H1 (cell line): Measurements from ENCODE around the gene PGAM5. TPM values are rescaled to one million over a fixed set of nuclear protein-coding genes. Genes with fewer than 3 reads are reported as not detected.

Experiments
- CTCF ChIA-PET: fragments of 300-600 bp; sonication (Branson Sonifier 250); formaldehyde crosslinking; loops from one replicate; lab custom pipeline; 2021; ENCODE audit not compliant: partially characterized antibody; lab: Charles Lee
- POLR2A ChIA-PET: fragments of 300-600 bp; sonication (Branson Sonifier 250); formaldehyde crosslinking; loops from one replicate; lab custom pipeline; 2021; ENCODE audit warnings: inconsistent platforms; ENCODE audit not compliant: partially characterized antibody; lab: Charles Lee
- DNase-seq, 2 experiments: peaks; one replicate each; pipeline versions ENCODE4 v3.0.0 to v3.0.0-alpha.2; 2010 to 2022; ENCODE audit warnings: low spot score in 2 of 2, low read depth in 1 of 2, mixed read lengths in 1 of 2
- FAIRE-seq: peaks from 2 replicates; lab custom pipeline; 2011; peaks lifted over from hg19 to GRCh38; lab: Jason Lieb, UNC
- H2AFZ ChIP-seq: 2 replicates; pipeline ENCODE4 v1.8.1; 2012; ENCODE audit warnings: low read length, inconsistent platforms
- H2AK5ac ChIP-seq: 2 replicates; pipeline ENCODE4 v1.6.1; 2013; ENCODE audit warnings: low read depth, low read length
- H2BK120ac ChIP-seq: replicated peaks from 2 replicates; pipeline ENCODE3; 2013; ENCODE audit warnings: low read depth, low read length, inconsistent platforms
- H2BK12ac ChIP-seq: 2 replicates; pipeline ENCODE4 v1.6.1; 2013; ENCODE audit warnings: low read depth, low read length
- H2BK15ac ChIP-seq: 2 replicates; pipeline ENCODE4 v1.6.1; 2013; ENCODE audit warnings: low read length
- H2BK20ac ChIP-seq: 2 replicates; pipeline ENCODE4 v1.6.1; 2013; ENCODE audit warnings: low read length
- H2BK5ac ChIP-seq: 2 replicates; pipeline ENCODE4 v1.6.1; 2013; ENCODE audit warnings: low read depth, low read length
- H3K14ac ChIP-seq: 2 replicates; pipeline ENCODE4 v1.6.1; 2013; ENCODE audit warnings: inconsistent platforms; ENCODE audit not compliant: insufficient read length
- H3K18ac ChIP-seq: 2 replicates; pipeline ENCODE4 v1.6.1; 2013; ENCODE audit warnings: low read length; ENCODE audit errors: extremely low read depth
- H3K23ac ChIP-seq: 2 replicates; pipeline ENCODE4 v1.6.1; 2013; ENCODE audit warnings: inconsistent platforms; ENCODE audit not compliant: insufficient read length
- H3K23me2 ChIP-seq: 2 replicates; pipeline ENCODE4 v1.6.1; 2013; ENCODE audit warnings: low read depth, low read length
- H3K27ac ChIP-seq: 2 replicates; pipeline ENCODE4 v1.6.1; 2011; ENCODE audit warnings: low read depth, low read length, inconsistent platforms
- H3K27me3 ChIP-seq, 4 experiments: replicated peaks in 1 of 4; 1 replicate in 1 of 4; 2 replicates in 3 of 4; pipeline versions ENCODE4 v1.6.1 to v1.8.1; 2011 to 2013; ENCODE audit warnings: low read length in 3 of 4, mild to moderate bottlenecking in 3 of 4, inconsistent platforms in 2 of 4, mixed read lengths in 2 of 4, moderate library complexity in 1 of 4; ENCODE audit not compliant: control insufficient read depth in 3 of 4, insufficient read depth in 3 of 4; ENCODE audit errors: extremely low read depth in 1 of 4
- H3K36me3 ChIP-seq, 4 experiments: 2 replicates each; pipeline versions ENCODE4 v1.6.1 to v1.8.1; 2011 to 2013; ENCODE audit warnings: mild to moderate bottlenecking in 4 of 4, low read length in 3 of 4, moderate library complexity in 2 of 4, control low read depth in 1 of 4, inconsistent platforms in 1 of 4; ENCODE audit not compliant: insufficient read depth in 4 of 4, control insufficient read depth in 2 of 4
- H3K4ac ChIP-seq: replicated peaks from 2 replicates; pipeline ENCODE3; 2013; ENCODE audit warnings: low read length, low read depth, mixed read lengths, inconsistent platforms; ENCODE audit not compliant: insufficient read length
- H3K4me1 ChIP-seq, 4 experiments: replicated peaks in 1 of 4; 1 replicate in 1 of 4; 2 replicates in 3 of 4; pipeline versions ENCODE4 v1.6.1 to v1.8.1; 2011 to 2013; ENCODE audit warnings: low read length in 3 of 4, inconsistent platforms in 2 of 4, mixed read lengths in 1 of 4; ENCODE audit not compliant: insufficient read depth in 4 of 4, control insufficient read depth in 3 of 4
- H3K4me2 ChIP-seq, 2 experiments: 2 replicates each; pipeline versions ENCODE4 v1.6.1 to v1.8.1; 2011 to 2013; ENCODE audit warnings: low read depth in 2 of 2, low read length in 2 of 2, control low read depth in 1 of 2, inconsistent platforms in 1 of 2, mild to moderate bottlenecking in 1 of 2; ENCODE audit not compliant: insufficient read depth in 1 of 2
- H3K4me3 ChIP-seq, 4 experiments: fragments of 200-600, 300-600 bp in 1 of 4; sonication (generic), shearing (Covaris generic), sonication (Bioruptor Twin) in 1 of 4; 2 replicates each; pipeline versions ENCODE4 v1.5.1 to v1.8.1; 2011 to 2016; ENCODE audit warnings: low read length in 4 of 4, low read depth in 3 of 4, control low read depth in 2 of 4, inconsistent platforms in 2 of 4, mild to moderate bottlenecking in 2 of 4, mixed read lengths in 1 of 4, moderate library complexity in 1 of 4; ENCODE audit not compliant: insufficient read depth in 2 of 4; ENCODE audit errors: extremely low read depth in 1 of 4
- H3K56ac ChIP-seq: replicated peaks from 2 replicates; pipeline ENCODE3; 2013; ENCODE audit warnings: low read depth, mild to moderate bottlenecking, mixed read lengths, low read length, inconsistent platforms; ENCODE audit not compliant: insufficient read length
- H3K79me1 ChIP-seq: 2 replicates; pipeline ENCODE4 v1.6.1; 2013; ENCODE audit warnings: low read depth, low read length, control low read depth
- H3K79me2 ChIP-seq, 2 experiments: 2 replicates each; pipeline versions ENCODE4 v1.6.1 to v1.8.1; 2012 to 2013; ENCODE audit warnings: low read length in 2 of 2, mild to moderate bottlenecking in 2 of 2, inconsistent platforms in 1 of 2; ENCODE audit not compliant: insufficient read depth in 2 of 2, control insufficient read depth in 1 of 2
- H3K9ac ChIP-seq, 4 experiments: replicated peaks in 1 of 4; 1 replicate in 1 of 4; 2 replicates in 3 of 4; pipeline versions ENCODE4 v1.6.1 to v1.8.1; 2011 to 2013; ENCODE audit warnings: low read depth in 3 of 4, low read length in 3 of 4, control low read depth in 2 of 4, mild to moderate bottlenecking in 2 of 4, moderate library complexity in 2 of 4, inconsistent platforms in 1 of 4; ENCODE audit errors: extremely low read depth in 1 of 4
- H3K9me3 ChIP-seq, 2 experiments: 2 replicates each; pipeline versions ENCODE4 v1.6.1 to v1.8.1; 2012 to 2013; ENCODE audit warnings: mild to moderate bottlenecking in 2 of 2, moderate library complexity in 2 of 2, control low read depth in 1 of 2, inconsistent platforms in 1 of 2, low read depth in 1 of 2, low read length in 1 of 2, mixed read lengths in 1 of 2; ENCODE audit not compliant: insufficient read depth in 2 of 2
- H4K20me1 ChIP-seq, 2 experiments: replicated peaks in 1 of 2; 2 replicates each; pipeline versions ENCODE3 to v1.8.1; 2011 to 2013; ENCODE audit warnings: inconsistent platforms in 2 of 2, low read length in 2 of 2, mild to moderate bottlenecking in 1 of 2; ENCODE audit not compliant: insufficient read depth in 2 of 2, control insufficient read depth in 1 of 2
- H4K5ac ChIP-seq: 2 replicates; pipeline ENCODE4 v1.6.1; 2013; ENCODE audit warnings: low read length, low read depth, mixed read lengths, inconsistent platforms; ENCODE audit not compliant: insufficient read length
- H4K8ac ChIP-seq: 2 replicates; pipeline ENCODE4 v1.8.0; 2013; ENCODE audit warnings: mild to moderate bottlenecking, moderate library complexity, low read length, inconsistent platforms; ENCODE audit not compliant: insufficient read depth; ENCODE audit errors: extremely low read depth
- H4K91ac ChIP-seq: replicated peaks from 2 replicates; pipeline ENCODE3; 2013; ENCODE audit warnings: low read length, mixed read lengths, inconsistent platforms; ENCODE audit not compliant: insufficient read length
- CHD2 ChIP-seq: IDR thresholded peaks from 2 replicates; pipeline ENCODE4 v1.6.1; 2012; ENCODE audit warnings: low read length, improper control_type of control experiment
- EGR1 ChIP-seq: IDR thresholded peaks from 2 replicates; pipeline ENCODE4 v1.6.1; 2011; ENCODE audit warnings: low read depth, low read length, borderline replicate concordance
- POLR2AphosphoS5 ChIP-seq: IDR thresholded peaks from 2 replicates; pipeline ENCODE4 v1.6.1; 2011; ENCODE audit warnings: low read depth, low read length
- WGBS, 2 experiments: shearing (Covaris generic) in 1 of 2; methylation state at CpG; one replicate each; pipeline versions ENCODE4 v1.1.6 to v1.1.7; 2013 to 2015; ENCODE audit warnings: low lambda C conversion rate in 2 of 2, mixed read lengths in 2 of 2, inconsistent platforms in 1 of 2, low coverage in 1 of 2, missing lambda C conversion rate in 1 of 2; ENCODE audit not compliant: insufficient replicate concordance in 2 of 2, insufficient coverage in 1 of 2, insufficient read length in 1 of 2; ENCODE audit errors: extremely low coverage in 1 of 2, missing lambda C conversion rate in 1 of 2; 5-methylcytosine and 5-hydroxymethylcytosine counted together
- polyA plus RNA-seq, 7 experiments: library from polyadenylated mRNA; depleted of rRNA in 3 of 7; stranded (reverse) in 5 of 7; unstranded in 2 of 7; fragments of >200 nt in 5 of 7; fragments of 200-250 nt in 2 of 7; gene quantifications; 1 replicate in 5 of 7; 2 replicates in 1 of 7; 4 replicates in 1 of 7; pipeline versions ENCODE4 v1.2.1 to v1.2.3, GENCODE V29; 2011 to 2013; ENCODE audit warnings: missing spikeins in 2 of 7, mixed read lengths in 2 of 7
- total RNA-seq: library from RNA; stranded (reverse); fragmentation: NEBNext Ultra II Directional; extraction: Animal tissue kit (Norgen Biotek cat#: 25700); gene quantifications from 2 replicates; pipeline ENCODE4 v1.2.1, GENCODE V29; 2021

PGAM5 gene
- total and polyA plus RNA-seq, 2 of the 8 experiments (the other 6 are each of a cell fraction or from before 2014, with no cell fraction given), result 66.4 to 84.0 TPM

DNA sequence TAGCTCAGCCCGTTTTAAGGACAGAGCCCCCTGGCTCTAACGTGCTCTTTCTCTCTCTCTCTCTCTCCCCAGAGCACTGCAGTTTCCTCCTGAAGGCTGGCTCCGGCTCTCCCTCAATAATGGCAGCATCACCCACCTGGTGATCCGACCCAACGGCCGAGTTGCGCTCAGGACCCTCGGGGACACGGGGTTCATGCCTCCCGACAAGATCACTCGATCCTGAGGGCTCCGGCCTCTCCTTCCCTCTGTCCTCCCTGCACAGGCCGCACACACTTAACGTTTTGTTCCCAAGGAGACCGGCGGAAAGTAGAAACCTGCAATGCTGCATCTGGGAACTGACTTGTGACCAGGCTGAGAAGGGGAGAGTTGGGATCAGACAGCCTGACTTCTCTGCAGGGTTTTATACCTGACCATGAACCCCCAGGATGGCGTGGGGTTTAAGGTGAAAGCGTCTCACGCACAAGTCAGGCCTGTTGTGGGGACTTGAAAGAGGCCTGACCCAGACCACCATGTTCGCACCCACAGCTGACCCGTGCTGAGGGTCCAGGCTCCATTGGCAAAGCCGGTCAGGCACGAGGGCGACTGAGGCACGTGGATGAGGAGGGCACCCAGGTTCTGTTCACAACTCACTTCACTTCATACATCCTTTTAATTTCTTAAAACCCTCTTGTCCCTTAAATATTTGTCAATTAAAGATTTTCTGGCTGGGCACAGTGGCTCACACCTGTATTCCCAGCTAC lies 10.1 kb downstream of the PGAM5 start:
- Histone ChIP-seq H3K23me2 (no peaks in the 10 kb centered on the region), H3K79me2 (no peaks in the 10 kb centered on the region), H3K56ac (no peak overlapping the region), H3K4me3 (no peak overlapping the region), H3K9me3 (no peaks in the 10 kb centered on the region), H3K23ac (no peak overlapping the region), H3K9ac (no peak overlapping the region), H3K18ac (no peak overlapping the region), H3K79me1 (no peaks in the 10 kb centered on the region), H2BK20ac (no peak overlapping the region), H3K4ac (no peak overlapping the region), H3K4me1 (no peaks in the 10 kb centered on the region), H4K20me1 (peaks cover 4 to 27% of the 10 kb centered on the region in 2 experiments), H2BK5ac (no peak overlapping the region), H3K4me2 (no peak overlapping the region), H3K36me3 (peaks cover 18 to 67% (median 48%) of the 10 kb centered on the region in 4 experiments), H3K27ac (no peak overlapping the region), H3K14ac (no peak overlapping the region), H4K5ac (no peak overlapping the region), H2BK12ac (no peak overlapping the region), H2BK120ac (no peak overlapping the region), H2AK5ac (no peak overlapping the region), H2BK15ac (no peak overlapping the region), H3K27me3 (no peaks in the 10 kb centered on the region; a peak in 1 of 7 replicates), H4K8ac (no peak overlapping the region), H2AFZ (no peak overlapping the region), H4K91ac (no peak overlapping the region)
- no peak; the same call in 1 of the 2 replicates for TF ChIP-seq POLR2AphosphoS5
- TF ChIP-seq CHD2, result no peak
- TF ChIP-seq EGR1, result no peak
- ChIA-PET POLR2A (interaction anchor here (0.8 to 5.7 kb wide), 7 partner anchors 9 to 42 kb away, joined by 3 to 21 read pairs (median 4); partner anchors contain the start of gene PGAM5), CTCF (interaction anchor here (1.0 kb wide), 1 partner anchor 82 kb away, joined by 3 read pairs; no protein-coding TSS in a partner anchor)
- WGBS, 2 experiments, result 94% methylated on average over 22 of the region's 25 CpGs; no CpG with 5 or more reads in 1 of the 2 experiments
- no peak for FAIRE-seq
- DNase-seq, result no peak
